OCI-M2 (cell line): ENCODE results near the gene KCNN1.
"Not testable (repeated sequence)": the region's sequence is repeated elsewhere in the genome, so short reads cannot be mapped to it uniquely, and the experiment has no call there.

Experiments
- DNase-seq: peaks from one replicate; lab custom pipeline; 2025; ENCODE audit not compliant: unreplicated experiment; lab: John Stamatoyannopoulos, UW

KCNN1 gene

DNA sequence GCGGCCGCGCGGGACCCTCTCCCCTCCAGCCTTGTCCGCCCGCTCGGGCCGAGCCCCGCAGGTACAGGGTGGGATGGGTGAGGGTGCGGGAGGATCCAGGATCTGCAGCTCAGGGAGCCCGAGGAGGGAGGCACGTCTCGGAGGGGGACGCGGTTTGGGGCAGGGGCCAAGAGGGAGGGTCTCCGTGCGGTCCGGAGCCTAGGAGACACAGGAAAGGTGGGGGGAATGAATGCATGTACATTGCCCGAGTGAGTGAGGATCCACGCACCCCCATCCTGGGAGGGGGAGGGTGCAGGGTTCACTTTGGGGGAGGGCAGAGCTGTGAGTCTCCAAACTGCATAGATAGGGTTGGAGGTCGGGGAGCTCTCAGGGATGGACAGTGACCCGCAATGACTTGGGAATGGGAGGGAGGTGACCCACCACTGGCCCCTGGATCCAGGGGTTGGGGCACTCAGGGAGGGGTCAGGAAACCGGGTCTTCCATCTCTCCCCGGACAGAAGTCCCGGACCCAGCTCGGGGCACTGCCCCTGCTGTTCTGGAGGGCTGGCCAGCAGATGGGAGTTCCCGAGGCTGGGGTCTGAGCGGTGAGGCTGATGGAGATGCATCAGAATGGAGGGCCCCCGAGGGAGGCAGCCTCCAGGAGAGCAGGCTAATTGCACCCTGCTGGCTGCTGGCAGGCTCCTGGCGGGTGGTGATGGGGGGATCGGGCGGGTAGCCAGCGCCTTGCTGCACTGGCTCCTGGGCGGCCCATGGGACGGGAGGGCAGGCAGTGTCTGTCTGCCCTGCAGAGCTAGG, 547 bp downstream of the KCNN1 start:
- no peak for DNase-seq

DNA sequence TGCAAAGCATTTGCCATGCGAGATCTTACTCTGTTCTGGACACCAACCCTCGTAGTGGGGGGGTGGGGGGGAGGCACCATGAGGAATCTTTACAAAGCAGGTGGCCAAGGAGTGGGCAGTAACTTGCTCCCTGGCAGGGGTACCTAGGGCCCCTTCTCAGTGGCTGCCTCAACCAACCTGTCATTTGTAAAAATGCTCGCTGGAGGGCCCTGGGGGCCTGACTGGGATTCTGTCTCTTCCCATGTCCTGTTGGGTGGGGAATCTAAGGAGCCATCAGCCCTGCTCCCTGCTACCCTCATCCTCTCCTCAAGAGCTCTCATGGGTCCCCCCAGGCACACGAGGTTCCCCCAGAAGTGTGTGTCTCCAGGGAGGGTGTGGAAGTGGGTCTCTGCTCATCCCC, 1.5 kb downstream of the KCNN1 start:
- DNase-seq: no peak

DNA sequence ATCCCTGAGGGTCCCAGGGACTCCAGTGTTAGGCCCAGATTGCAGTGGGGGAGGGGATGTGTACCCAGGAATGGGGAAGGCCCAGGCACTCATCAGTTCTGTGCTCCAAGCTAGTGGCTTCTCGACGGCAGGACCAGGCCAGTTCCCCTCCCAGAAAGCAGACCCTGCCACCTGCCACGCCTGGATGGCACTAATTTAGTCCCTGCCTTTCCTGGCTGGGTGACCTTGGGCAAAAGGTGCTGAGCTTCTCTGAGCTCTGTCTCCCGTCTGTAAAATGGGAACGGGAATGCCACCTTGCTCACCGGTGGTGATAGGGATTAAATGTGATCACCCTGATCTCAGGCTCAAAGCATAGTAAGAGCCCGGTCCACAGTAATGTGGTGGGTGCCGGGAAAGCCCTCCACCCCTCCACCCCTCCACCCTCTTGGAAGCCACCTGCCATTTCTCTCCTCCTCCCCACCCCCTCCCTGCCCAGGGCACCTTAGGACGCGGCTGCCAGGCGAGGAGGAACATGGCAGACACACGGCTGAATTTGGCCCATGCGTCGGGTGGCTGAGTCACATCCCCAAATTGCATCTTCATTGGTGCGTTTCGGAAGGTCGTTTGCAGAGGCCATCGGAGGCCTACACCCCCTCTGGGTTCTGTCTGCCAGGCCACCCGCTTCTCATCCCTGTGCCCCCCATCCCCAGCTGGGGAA, 2.3 kb downstream of the KCNN1 start:
- no peak for DNase-seq

DNA sequence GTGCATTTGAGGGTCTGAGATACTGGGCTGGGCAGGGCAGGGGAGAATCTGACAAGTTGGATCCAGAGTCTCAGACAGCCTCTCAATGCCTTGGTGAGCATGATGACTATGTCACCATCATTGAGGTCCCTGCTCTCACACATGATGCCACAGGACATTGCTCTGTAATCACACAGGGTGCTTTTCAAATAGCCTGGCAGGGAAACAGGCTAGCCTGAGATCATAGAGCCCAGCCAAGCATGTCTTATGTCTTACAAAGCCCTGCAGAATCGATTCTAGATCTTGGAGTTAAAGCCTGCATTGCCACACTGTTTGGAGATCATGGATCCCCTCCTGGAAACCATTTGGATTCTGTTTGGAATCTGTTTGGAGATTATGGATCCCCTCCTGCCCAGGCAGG, 5.3 kb downstream of the KCNN1 start:
- no peak for DNase-seq

DNA sequence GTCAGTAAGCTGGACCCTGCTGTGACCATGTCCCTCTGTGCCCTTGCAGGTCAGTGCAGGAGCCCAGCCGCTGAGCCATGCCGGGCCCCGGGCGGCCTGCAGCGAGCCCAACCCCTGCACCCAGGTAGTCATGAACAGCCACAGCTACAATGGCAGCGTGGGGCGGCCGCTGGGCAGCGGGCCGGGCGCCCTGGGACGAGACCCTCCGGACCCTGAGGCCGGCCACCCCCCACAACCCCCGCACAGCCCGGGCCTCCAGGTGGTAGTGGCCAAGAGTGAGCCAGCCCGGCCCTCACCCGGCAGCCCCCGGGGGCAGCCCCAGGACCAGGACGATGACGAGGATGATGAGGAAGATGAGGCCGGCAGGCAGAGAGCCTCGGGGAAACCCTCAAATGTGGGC, 6.9 kb downstream of the KCNN1 start:
- DNase-seq: no peak

DNA sequence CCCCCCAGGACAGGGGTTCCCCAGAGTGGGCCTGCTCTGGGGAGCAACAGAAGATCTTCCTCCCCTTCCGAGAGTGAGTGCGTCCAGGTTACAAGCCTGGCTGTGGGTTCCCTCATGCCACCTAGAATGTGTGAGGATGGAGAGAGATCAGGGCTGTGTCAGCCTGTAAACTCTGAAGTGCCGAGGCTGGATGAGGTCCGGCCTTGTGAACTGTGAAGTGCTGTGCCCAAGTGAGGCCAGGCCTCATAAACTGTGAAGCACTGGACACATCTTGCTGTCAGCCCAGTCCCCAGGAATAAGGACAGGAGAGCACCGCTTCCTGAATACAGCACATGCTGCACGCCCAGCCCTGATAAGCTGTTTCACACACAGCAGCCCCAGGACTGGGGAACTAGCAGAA, 7.6 kb downstream of the KCNN1 start:
- DNase-seq: no peak

DNA sequence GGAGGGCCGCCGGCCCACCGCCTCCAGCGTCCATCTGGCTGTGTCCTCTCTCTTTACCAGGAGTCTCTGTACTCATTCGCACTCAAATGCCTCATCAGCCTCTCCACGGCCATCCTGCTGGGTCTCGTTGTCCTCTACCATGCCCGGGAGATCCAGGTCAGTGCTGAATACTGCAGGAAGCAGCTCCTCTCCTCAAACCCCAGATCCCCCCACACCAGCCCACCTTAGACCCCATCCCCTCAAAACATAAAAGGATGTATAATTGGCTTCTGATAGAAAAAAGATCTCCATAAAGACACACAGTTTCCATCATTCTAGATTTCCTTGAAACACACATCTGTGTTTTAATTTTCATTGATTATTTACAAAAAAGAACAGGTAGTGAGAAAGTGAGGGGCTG, 8.1 kb downstream of the KCNN1 start:
- no peak for DNase-seq

DNA sequence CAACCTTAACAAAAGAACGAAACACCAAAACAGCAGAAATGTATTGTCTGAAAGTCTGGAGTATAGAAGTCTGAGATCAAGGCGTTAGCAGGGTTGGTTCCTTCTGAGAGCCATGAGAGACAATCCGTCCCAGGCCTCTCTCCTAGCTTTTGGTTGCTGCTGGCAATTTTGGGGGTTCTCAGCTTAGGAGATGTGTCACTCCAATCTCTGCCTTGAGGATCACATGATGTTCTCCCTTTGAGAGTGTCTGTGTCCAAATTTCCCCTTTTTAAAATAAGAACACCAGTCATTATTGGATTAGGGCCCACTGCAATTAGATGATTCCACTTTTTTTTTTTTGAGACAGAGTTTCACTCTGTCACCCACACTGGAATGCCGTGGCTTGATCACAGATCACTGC, 10.1 kb downstream of the KCNN1 start:
- no peak for DNase-seq

DNA sequence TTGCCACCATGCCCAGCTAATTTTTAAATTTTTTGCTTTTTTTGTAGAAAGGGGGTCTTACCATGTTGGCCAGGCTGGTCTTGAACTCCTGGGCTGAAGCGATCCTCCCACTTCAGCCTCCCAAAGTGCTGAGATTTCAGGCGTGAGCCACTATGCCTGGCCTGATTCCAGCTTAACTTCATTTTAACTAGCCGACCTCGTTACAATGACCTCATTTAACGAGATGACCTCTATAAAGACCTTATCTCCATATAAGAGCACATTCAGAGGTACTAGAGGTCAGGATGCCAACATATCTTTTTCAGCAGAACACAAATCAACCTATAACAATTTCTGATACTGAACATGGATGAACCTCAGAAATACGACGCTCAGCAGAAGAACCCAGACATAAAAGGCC, 10.6 kb downstream of the KCNN1 start:
- no peak for DNase-seq

DNA sequence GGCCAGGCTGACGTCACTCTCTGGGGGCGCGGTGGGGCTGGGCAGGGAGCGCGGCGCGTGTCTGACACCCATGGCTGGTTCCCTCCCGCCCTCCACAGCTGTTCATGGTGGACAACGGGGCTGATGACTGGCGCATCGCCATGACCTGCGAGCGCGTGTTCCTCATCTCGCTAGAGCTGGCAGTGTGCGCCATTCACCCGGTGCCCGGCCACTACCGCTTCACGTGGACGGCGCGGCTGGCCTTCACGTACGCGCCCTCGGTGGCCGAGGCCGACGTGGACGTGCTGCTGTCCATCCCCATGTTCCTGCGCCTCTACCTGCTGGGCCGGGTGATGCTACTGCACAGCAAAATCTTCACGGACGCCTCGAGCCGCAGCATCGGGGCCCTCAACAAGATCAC, 14.7 kb downstream of the KCNN1 start:
- DNase-seq: no peak

DNA sequence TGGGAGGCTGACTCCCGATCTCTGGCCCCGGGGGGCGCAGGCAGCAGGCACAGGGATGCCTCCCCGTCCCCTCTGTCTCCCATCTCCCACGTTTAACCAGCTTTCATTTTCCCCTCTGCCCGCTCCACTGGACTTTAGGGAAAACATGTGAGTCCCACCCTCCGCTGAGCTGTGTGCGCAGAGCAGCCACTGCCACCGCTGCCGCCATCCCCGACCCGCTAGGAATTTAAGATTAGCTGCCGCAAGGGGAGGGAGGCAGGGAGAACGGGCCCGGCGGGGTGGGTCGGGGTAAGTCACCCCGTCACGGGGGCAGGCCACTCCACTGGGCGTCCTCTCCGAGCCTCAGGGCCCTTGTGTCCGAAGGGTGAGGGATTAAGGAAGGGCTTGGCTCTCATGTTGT, 15.5 kb downstream of the KCNN1 start:
- DNase-seq: no peak

DNA sequence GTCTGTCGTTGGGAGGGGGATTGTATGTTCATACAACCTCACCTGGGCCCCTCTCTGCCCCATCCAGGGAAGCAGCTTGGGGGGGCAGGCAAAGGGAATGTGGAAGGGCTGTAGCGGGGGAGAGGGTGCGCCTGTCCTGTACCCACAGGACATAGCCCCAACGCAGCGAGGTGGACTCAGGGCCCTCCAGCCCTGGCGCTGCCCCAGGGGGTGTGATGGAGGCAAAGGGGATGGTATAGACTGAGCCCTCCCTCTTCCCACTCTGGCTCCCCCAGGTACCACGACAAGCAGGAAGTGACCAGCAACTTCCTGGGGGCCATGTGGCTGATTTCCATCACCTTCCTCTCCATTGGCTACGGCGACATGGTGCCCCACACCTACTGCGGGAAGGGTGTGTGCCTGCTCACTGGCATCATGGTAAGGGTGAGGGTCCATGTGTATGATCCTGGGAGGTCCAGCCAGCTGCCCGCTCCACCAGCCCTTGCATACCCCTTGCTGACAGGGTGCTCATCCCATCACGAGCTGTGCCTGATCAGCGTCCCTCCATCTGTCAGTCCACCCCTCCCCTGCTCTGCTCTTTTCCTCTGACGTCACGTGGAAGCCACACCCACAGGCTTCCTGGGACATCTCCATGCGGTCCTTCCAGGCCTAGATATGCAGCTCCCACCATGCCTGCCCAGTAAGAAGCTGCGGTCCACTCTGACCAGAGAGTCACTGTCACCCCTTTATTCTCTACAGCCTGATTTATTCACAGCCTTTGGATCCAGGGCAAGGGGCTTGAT, 18.3 kb downstream of the KCNN1 start:
- no peak for DNase-seq

DNA sequence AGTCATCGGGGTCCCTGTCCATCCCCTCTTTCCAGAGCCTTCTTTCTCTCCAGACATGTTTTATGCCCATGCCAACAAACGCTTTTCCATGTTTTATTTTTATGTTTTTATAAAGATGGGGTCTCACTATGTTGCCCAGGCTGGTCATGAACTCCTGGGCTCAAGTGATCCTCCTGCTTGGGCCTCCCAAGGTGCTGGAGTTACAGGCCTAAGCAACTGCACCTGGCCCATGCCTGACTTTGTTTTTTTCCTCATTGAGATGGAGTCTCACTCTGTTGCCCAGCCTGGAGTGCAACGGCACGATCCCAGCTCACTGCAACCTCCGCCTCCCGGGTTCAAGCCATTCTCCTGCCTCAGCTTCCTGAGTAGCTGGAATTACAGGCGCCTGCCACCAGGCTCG, 19.7 kb downstream of the KCNN1 start:
- not testable (repeated sequence) for DNase-seq

DNA sequence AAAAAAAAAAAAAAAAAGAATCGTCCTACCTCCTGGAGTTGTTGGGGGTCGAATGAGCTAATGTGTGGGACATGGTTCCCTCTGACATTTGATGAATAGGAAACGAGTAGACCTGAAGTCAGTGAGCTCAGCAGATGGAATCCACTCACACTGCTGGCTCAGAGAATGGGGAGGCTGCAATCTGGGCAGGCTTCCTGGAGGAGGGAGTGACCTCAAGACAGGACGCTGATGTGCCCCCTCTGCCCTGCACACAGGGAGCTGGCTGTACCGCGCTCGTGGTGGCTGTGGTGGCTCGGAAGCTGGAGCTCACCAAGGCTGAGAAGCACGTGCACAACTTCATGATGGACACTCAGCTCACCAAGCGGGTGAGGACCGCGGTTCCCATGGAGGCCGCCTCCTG, 21.3 kb downstream of the KCNN1 start:
- DNase-seq: no peak

DNA sequence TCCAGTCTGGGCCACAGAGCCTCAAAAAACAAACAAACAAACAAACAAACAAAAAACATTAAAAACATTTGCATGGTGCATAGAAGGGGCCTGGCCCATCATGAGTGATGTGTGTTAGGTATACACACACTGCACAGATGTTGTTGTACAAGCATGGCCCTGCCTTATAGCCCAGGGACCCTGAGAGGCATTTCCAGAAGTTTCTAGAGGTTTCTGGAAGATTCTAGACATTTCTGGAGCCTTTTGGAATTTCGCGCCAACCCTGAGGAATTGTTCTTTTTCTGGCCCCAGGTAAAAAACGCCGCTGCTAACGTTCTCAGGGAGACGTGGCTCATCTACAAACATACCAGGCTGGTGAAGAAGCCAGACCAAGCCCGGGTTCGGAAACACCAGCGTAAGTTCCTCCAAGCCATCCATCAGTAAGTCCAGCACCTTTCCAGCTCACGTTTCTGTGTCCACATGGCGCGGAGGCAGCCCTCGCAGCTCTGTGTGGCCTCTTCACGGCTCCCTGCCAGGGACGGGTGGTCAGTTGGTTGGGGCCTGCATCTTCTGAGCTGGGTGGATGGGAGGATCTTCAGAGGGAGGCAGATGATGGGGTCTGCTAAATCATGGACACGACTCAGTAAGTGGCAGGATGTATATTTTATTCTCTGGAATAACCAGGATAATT, 22.7 kb downstream of the KCNN1 start:
- no peak for DNase-seq

DNA sequence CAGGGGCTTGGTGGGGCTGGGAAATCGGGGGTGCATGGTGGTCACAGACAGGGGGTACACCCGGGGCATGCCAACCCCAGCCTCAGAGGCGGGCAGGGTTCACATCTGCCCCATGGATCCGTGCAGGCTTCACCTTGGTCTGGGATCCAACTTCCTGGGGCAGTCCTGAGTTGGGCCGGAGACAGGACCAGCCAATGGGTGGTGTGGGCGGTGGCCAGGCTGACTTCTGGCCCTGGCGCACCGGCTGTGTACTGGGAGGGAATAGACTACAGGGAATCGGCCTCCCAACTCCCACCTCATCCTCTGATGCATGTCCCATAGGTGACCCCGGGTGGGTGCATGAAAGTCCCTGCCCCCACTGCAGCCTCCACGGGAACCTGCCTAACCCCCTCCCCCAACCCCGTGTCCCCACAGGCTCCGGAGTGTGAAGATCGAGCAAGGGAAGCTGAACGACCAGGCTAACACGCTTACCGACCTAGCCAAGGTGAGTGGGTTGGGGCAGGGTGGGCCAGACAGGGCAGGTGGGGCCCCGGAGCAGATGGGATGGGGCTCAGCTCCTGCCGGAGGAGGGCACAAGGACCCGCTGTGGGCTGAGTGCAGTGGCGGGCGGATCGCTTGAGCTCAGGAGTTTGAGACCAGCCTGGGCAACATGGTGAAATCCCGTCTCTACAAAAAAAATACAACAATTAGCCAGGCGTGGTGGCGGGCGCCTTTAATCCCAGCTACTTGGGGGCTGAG, 26.3 kb downstream of the KCNN1 start:
- no peak for DNase-seq

DNA sequence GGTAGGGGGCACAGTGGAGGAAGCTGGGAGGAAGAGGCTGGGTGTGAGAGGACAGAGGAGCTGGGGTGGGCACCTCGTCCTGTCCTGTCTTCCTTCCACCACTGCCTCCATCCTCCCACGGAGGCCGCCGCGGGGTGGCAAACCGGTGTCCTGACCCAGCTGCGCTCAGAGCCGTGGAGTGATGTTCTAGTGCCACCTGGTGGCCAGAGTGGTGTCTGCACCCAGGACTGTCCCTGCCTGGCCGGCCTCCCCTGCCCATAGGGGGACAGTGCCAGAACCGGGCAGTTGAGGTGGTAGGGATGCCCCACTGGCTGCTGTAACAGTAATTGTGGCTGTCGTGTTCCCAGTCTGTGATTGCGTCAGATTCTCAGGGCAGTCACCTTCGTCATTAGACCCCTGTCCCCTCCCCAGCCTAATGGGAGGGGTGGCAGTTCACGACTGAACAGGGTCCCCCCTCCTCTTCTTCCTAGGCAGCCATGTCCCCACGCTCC, 30.0 kb downstream of the KCNN1 start:
- peak; percentile 54 for DNase-seq

DNA sequence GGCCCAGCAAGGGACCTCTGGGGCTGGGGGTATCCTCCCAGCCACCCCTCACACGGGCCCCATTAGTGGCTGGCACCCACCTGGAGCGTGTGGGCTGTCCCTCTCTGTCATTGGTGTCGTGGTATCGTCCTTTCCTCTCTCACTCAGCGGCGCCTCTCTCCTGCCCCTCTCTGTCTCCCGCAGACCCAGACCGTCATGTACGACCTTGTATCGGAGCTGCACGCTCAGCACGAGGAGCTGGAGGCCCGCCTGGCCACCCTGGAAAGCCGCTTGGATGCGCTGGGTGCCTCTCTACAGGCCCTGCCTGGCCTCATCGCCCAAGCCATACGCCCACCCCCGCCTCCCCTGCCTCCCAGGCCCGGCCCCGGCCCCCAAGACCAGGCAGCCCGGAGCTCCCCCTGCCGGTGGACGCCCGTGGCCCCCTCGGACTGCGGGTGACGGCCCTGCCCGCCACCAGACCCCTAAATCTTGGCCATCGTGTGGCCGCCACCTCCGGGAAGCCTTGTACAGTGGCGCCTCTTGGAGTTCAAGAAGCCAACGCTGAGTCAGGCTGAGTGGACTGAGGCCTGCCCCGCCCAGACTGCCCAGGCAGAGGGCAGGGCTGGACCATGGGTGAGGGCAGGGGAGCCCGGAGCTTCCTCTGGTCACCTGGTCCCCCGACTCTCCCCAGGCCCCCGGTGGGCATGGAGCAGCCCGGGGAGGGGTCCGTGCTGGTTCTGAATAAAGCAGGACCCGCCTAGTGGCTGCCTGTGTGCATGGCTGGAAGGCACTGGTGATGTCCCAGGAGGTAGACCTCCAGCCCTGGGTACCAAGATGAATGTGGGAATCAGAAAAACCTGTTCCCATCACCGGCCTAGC, 31.3 kb downstream of the KCNN1 start:
- no peak for DNase-seq

DNA sequence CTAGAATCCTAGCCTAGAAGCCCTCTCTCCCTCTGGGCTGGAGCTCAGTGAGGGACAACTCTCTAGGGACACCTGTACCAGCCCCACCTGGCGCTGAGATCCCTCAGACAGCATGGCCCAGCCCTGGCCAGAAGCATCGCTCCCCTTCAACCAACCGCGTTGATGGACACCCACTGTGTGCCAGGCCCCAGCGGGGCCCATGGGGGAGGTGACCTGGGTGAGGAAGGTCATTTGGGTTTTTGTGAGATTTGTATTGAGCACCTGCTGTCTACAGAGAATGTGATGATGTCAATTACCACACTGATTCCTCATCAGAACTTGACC, 31.9 kb downstream of the KCNN1 start:
- DNase-seq: no peak
